ENCODE measurements around the gene LRRC51.

The LRRC51 gene

GRCh38 chr11:72122607-72123006 lies 42.0 kb downstream of the LRRC51 start:
- Histone ChIP-seq H3K27me3 (ENCODE audit: insufficient read depth, low read length, poor library complexity, severe bottlenecking) (no peaks in the 10 kb centered on the region), H4K20me1 (ENCODE audit: insufficient read depth, low read length, poor library complexity, severe bottlenecking) (no peaks in the 10 kb centered on the region), H3K4me2 (ENCODE audit: low read depth, low read length, poor library complexity, severe bottlenecking) (no peak overlapping the region), H3K79me2 (ENCODE audit: insufficient read depth, low read length) (no peaks in the 10 kb centered on the region), H3K36me3 (ENCODE audit: insufficient read depth, low read length) (no peaks in the 10 kb centered on the region), H3K4me3 (ENCODE audit: low read length, poor library complexity, severe bottlenecking) (no peak overlapping the region), H3F3A (ENCODE audit: low read depth) (no peaks in the 10 kb centered on the region), H3K4me1 (ENCODE audit: insufficient read depth, low read length, poor library complexity, severe bottlenecking) (no peaks in the 10 kb centered on the region), H3K9me2 (replicated peaks; ENCODE audit: low read depth, low read length) (no peaks in the 10 kb centered on the region), H3K9me3 (ENCODE audit: insufficient read depth, low read depth, low read length) (peaks cover 10% of the 10 kb centered on the region; the same call in 1 of the 2 replicates), H2AFZ (ENCODE audit: low read length) (no peak overlapping the region), H3K9ac (ENCODE audit: low read depth, low read length, poor library complexity, severe bottlenecking) (no peak overlapping the region)
- TF ChIP-seq EZH2phosphoT487 (IDR thresholded peaks at IDR 0.05; ENCODE audit: borderline replicate concordance), result no peak
- TF ChIP-seq CTCF (conservative IDR thresholded peaks at IDR 0.05; ENCODE audit: low read length), result no peak

GRCh38 chr11:72123117-72123653 lies 42.5 kb downstream of the LRRC51 start:
- TF ChIP-seq EZH2phosphoT487 (IDR thresholded peaks at IDR 0.05; ENCODE audit: borderline replicate concordance) (no peak), CTCF (conservative IDR thresholded peaks at IDR 0.05; ENCODE audit: low read length) (no peak)
- peaks cover 10% of the 10 kb centered on the region; the same call in 1 of the 2 replicates for H3K9me3 ChIP-seq (ENCODE audit: insufficient read depth, low read depth, low read length)
- no peaks in the 10 kb centered on the region for H3K4me1 ChIP-seq (ENCODE audit: insufficient read depth, low read length, poor library complexity, severe bottlenecking)
- H3K4me3 ChIP-seq (ENCODE audit: low read length, poor library complexity, severe bottlenecking), result no peak overlapping the region
- no peak overlapping the region for H3K4me2 ChIP-seq (ENCODE audit: low read depth, low read length, poor library complexity, severe bottlenecking)
- H3F3A ChIP-seq (ENCODE audit: low read depth), result no peaks in the 10 kb centered on the region
- no peaks in the 10 kb centered on the region for H3K9me2 ChIP-seq (replicated peaks; ENCODE audit: low read depth, low read length)
- H3K9ac ChIP-seq (ENCODE audit: low read depth, low read length, poor library complexity, severe bottlenecking), result no peak overlapping the region
- H3K36me3 ChIP-seq (ENCODE audit: insufficient read depth, low read length), result no peaks in the 10 kb centered on the region
- H3K27me3 ChIP-seq (ENCODE audit: insufficient read depth, low read length, poor library complexity, severe bottlenecking), result no peaks in the 10 kb centered on the region
- no peak overlapping the region for H2AFZ ChIP-seq (ENCODE audit: low read length)
- H3K79me2 ChIP-seq (ENCODE audit: insufficient read depth, low read length), result no peaks in the 10 kb centered on the region
- no peaks in the 10 kb centered on the region for H4K20me1 ChIP-seq (ENCODE audit: insufficient read depth, low read length, poor library complexity, severe bottlenecking)

GRCh38 chr11:72124046-72124445 lies 43.4 kb downstream of the LRRC51 start:
- Histone ChIP-seq H3K4me3 (ENCODE audit: low read length, poor library complexity, severe bottlenecking) (no peak overlapping the region), H3K4me1 (ENCODE audit: insufficient read depth, low read length, poor library complexity, severe bottlenecking) (no peaks in the 10 kb centered on the region), H3K27me3 (ENCODE audit: insufficient read depth, low read length, poor library complexity, severe bottlenecking) (no peaks in the 10 kb centered on the region), H3K36me3 (ENCODE audit: insufficient read depth, low read length) (no peaks in the 10 kb centered on the region), H4K20me1 (ENCODE audit: insufficient read depth, low read length, poor library complexity, severe bottlenecking) (no peaks in the 10 kb centered on the region), H2AFZ (ENCODE audit: low read length) (no peak overlapping the region), H3K79me2 (ENCODE audit: insufficient read depth, low read length) (no peaks in the 10 kb centered on the region), H3K4me2 (ENCODE audit: low read depth, low read length, poor library complexity, severe bottlenecking) (no peak overlapping the region), H3K9me2 (replicated peaks; ENCODE audit: low read depth, low read length) (no peaks in the 10 kb centered on the region), H3K9me3 (ENCODE audit: insufficient read depth, low read depth, low read length) (peaks cover 14% of the 10 kb centered on the region; the same call in 1 of the 2 replicates), H3F3A (ENCODE audit: low read depth) (no peaks in the 10 kb centered on the region), H3K9ac (ENCODE audit: low read depth, low read length, poor library complexity, severe bottlenecking) (no peak overlapping the region)
- TF ChIP-seq CTCF (conservative IDR thresholded peaks at IDR 0.05; ENCODE audit: low read length) (no peak), EZH2phosphoT487 (IDR thresholded peaks at IDR 0.05; ENCODE audit: borderline replicate concordance) (no peak)
